PC-3 (cell line): ENCODE data around the gene CHD5. TPM values are rescaled to one million over a fixed set of nuclear protein-coding genes. Genes with fewer than 3 reads are reported as not detected.

Source experiments
- ATAC-seq: fragments of 200-7000 bp; cut with Tn5 transposase; 2 replicates; pipeline ENCODE4 v1.9.1; 2020; ENCODE audit warnings: mild to moderate bottlenecking, moderate library complexity
- BruUV-seq: library from RNA; stranded (reverse); fragments of 400-500 nt; replicated peaks from 2 replicates; lab custom pipeline; 2021; lab: Mats Ljungman, UMichigan
- CTCF ChIA-PET: fragments of 300-600 bp; sonication (Branson Sonifier 250); formaldehyde crosslinking; loops from one replicate; lab custom pipeline; 2022; ENCODE audit warnings: antibody characterized with exemption; lab: Charles Lee
- POLR2A ChIA-PET: fragments of 300-600 bp; sonication (Branson Sonifier 250); formaldehyde crosslinking; loops from one replicate; lab custom pipeline; 2022; ENCODE audit warnings: antibody characterized with exemption; ENCODE audit not compliant: unreplicated experiment; lab: Charles Lee
- DNase-seq: peaks from one replicate; pipeline ENCODE4 v3.0.0-alpha.2; 2015
- H2AFZ ChIP-seq: fragments of 300-600 bp; sonication (generic); 2 replicates; pipeline ENCODE4 v1.6.0; 2016; ENCODE audit warnings: antibody characterized with exemption, low read length
- H3F3A ChIP-seq: fragments of 300-600 bp; sonication (generic); one replicate; pipeline ENCODE4 v1.6.0; 2017; ENCODE audit warnings: antibody characterized with exemption, low read length, control low read depth, mild to moderate bottlenecking; ENCODE audit not compliant: unreplicated experiment
- H3K27ac ChIP-seq: fragments of 300-600 bp; sonication (generic); 2 replicates; pipeline ENCODE4 v1.5.1; 2016; ENCODE audit warnings: mild to moderate bottlenecking, low read length
- H3K27me3 ChIP-seq: fragments of 300-600 bp; sonication (generic); 2 replicates; pipeline ENCODE4 v1.6.1; 2016; ENCODE audit warnings: low read length, mixed read lengths
- H3K36me3 ChIP-seq: fragments of 300-600 bp; sonication (generic); 2 replicates; pipeline ENCODE4 v1.6.1; 2016; ENCODE audit warnings: low read depth, mixed run types, low read length, mixed read lengths
- H3K4me1 ChIP-seq: fragments of 300-600 bp; sonication (generic); 2 replicates; pipeline ENCODE4 v1.5.1; 2016; ENCODE audit warnings: low read length; ENCODE audit not compliant: insufficient read depth
- H3K4me2 ChIP-seq: fragments of 300-600 bp; sonication (generic); 2 replicates; pipeline ENCODE4 v1.6.0; 2016; ENCODE audit warnings: low read length
- H3K4me3 ChIP-seq: fragments of 300-600 bp; sonication (generic); 2 replicates; pipeline ENCODE4 v1.5.1; 2016; ENCODE audit warnings: mild to moderate bottlenecking, low read length, mixed read lengths
- H3K79me2 ChIP-seq: fragments of 300-600 bp; sonication (generic); 2 replicates; pipeline ENCODE4 v1.6.1; 2017; ENCODE audit warnings: low read length, mixed read lengths
- H3K9ac ChIP-seq: fragments of 300-600 bp; sonication (generic); 2 replicates; pipeline ENCODE4 v1.6.0; 2016; ENCODE audit warnings: mild to moderate bottlenecking, low read length
- H3K9me2 ChIP-seq: fragments of 300-600 bp; sonication (generic); replicated peaks from 2 replicates; pipeline ENCODE4 v1.6.1; 2016; ENCODE audit warnings: mixed run types, low read length, mixed read lengths
- H3K9me3 ChIP-seq: fragments of 300-600 bp; sonication (generic); 2 replicates; pipeline ENCODE4 v1.6.1; 2016; ENCODE audit warnings: low read length, mixed read lengths
- H4K20me1 ChIP-seq: fragments of 300-600 bp; sonication (generic); 2 replicates; pipeline ENCODE4 v1.6.1; 2016; ENCODE audit warnings: low read length, mixed read lengths
- CTCF ChIP-seq: fragments of 300-600 bp; sonication (generic); conservative IDR thresholded peaks from 2 replicates; pipeline ENCODE4 v1.5.1; 2017; ENCODE audit warnings: antibody characterized with exemption, low read depth, mild to moderate bottlenecking, low read length
- EZH2 ChIP-seq: fragments of 300-600 bp; sonication (generic); IDR thresholded peaks from one replicate; pipeline ENCODE4 v1.6.1; 2017; ENCODE audit warnings: antibody characterized with exemption, mild to moderate bottlenecking, low read length; ENCODE audit not compliant: unreplicated experiment
- EZH2phosphoT487 ChIP-seq: fragments of 300-600 bp; sonication (generic); IDR thresholded peaks from 2 replicates; pipeline ENCODE4 v1.6.1; 2018; ENCODE audit warnings: mild to moderate bottlenecking, antibody characterized with exemption, low read length, borderline replicate concordance
- intact Hi-C: fragments of 100-400 bp; cut with micrococcal nuclease; formaldehyde crosslinking; loops from 2 replicates; pipeline ENCODE4 v1.9.0; 2023
- total RNA-seq: library from RNA; depleted of rRNA; stranded (reverse); fragments of >200 nt; gene quantifications from 2 replicates; pipeline ENCODE4 v1.2.3, GENCODE V29; 2014

The CHD5 gene
- total RNA-seq, 1 experiment from 2014 or later: 0.55 TPM

- no peak for ATAC-seq
- CTCF ChIA-PET: no interaction called here
- no peak for TF ChIP-seq CTCF
- no peak for TF ChIP-seq EZH2phosphoT487
- TF ChIP-seq EZH2: no peak
Observed at GRCh38 chr1:6117064-6117463, 63.1 kb downstream of the CHD5 start.

GRCh38 chr1:6116137-6116536 is 64.0 kb downstream of the CHD5 start:
- TF ChIP-seq EZH2phosphoT487: no peak
- Histone ChIP-seq H3F3A (peaks cover 12% of the 10 kb centered on the region), H3K9me3 (no peaks in the 10 kb centered on the region), H2AFZ (no peak overlapping the region), H3K27ac (peak overlapping the region; percentile 74), H3K27me3 (no peaks in the 10 kb centered on the region), H3K36me3 (no peaks in the 10 kb centered on the region), H3K79me2 (no peaks in the 10 kb centered on the region), H4K20me1 (no peaks in the 10 kb centered on the region), H3K4me1 (peaks cover 17% of the 10 kb centered on the region), H3K4me2 (peak overlapping the region; percentile 55), H3K9ac (peak overlapping the region; percentile 9; the same call in 1 of the 2 replicates), H3K4me3 (no peak overlapping the region), H3K9me2 (no peaks in the 10 kb centered on the region)
- intact Hi-C loops: loop anchor here (1.0 kb wide), 1 partner anchor 41 kb away; no protein-coding TSS in a partner anchor
- ATAC-seq (peak; percentile 93), DNase-seq (peak; percentile 91)
- ChIA-PET CTCF (interaction anchor here (0.9 to 1.1 kb wide), 2 partner anchors 34 to 89 kb away, joined by 3 to 7 read pairs; no protein-coding TSS in a partner anchor), POLR2A (interaction anchor here (0.6 to 0.9 kb wide), 4 partner anchors 11 to 124 kb away, joined by 3 to 7 read pairs (median 4); no protein-coding TSS in a partner anchor)
- BruUV-seq: no TSS peak

More at GRCh38 chr1:6117064-6117463, 63.1 kb downstream of the CHD5 start:
- H3K9me2 ChIP-seq: no peaks in the 10 kb centered on the region
- H3K79me2 ChIP-seq: no peaks in the 10 kb centered on the region
- H3K4me2 ChIP-seq: no peak overlapping the region
- intact Hi-C loops: no loop called here
- no peaks in the 10 kb centered on the region for H3K27me3 ChIP-seq
- H3K4me3 ChIP-seq: no peak overlapping the region
- peaks cover 17% of the 10 kb centered on the region for H3K4me1 ChIP-seq
- H4K20me1 ChIP-seq: no peaks in the 10 kb centered on the region
- peaks cover 12% of the 10 kb centered on the region for H3F3A ChIP-seq
- no TSS peak for BruUV-seq
- POLR2A ChIA-PET: no interaction called here
- no peaks in the 10 kb centered on the region for H3K36me3 ChIP-seq
- H3K9me3 ChIP-seq: no peaks in the 10 kb centered on the region
- H2AFZ ChIP-seq: no peak overlapping the region
- H3K27ac ChIP-seq: peak overlapping the region; percentile 74; the same call in 1 of the 2 replicates
- no peak overlapping the region for H3K9ac ChIP-seq
- no peak for DNase-seq

- ATAC-seq (no peak), DNase-seq (no peak)
- no TSS peak for BruUV-seq
- peaks cover 12% of the 10 kb centered on the region for H3F3A ChIP-seq
- intact Hi-C loops: no loop called here
- no peaks in the 10 kb centered on the region for H3K27me3 ChIP-seq
- no peak overlapping the region for H2AFZ ChIP-seq
- no peak overlapping the region for H3K4me3 ChIP-seq
- H3K9me3 ChIP-seq: no peaks in the 10 kb centered on the region
- H3K36me3 ChIP-seq: no peaks in the 10 kb centered on the region
- H3K4me2 ChIP-seq: no peak overlapping the region
- TF ChIP-seq EZH2phosphoT487 (no peak), CTCF (no peak), EZH2 (no peak)
- POLR2A ChIA-PET: no interaction called here
- no peak overlapping the region for H3K27ac ChIP-seq
- H3K4me1 ChIP-seq: peaks cover 21% of the 10 kb centered on the region
- H4K20me1 ChIP-seq: no peaks in the 10 kb centered on the region
- H3K9ac ChIP-seq: no peak overlapping the region
- CTCF ChIA-PET: no interaction called here
- H3K9me2 ChIP-seq: no peaks in the 10 kb centered on the region
- no peaks in the 10 kb centered on the region for H3K79me2 ChIP-seq
Observed at GRCh38 chr1:6113745-6114144, 66.4 kb downstream of the CHD5 start.
